Testis (tissue), 2 donors: Measurements from ENCODE around the gene SLC46A3.
"Not testable (repeated sequence)": the region's sequence is repeated elsewhere in the genome, so short reads cannot be mapped to it uniquely, and the experiment has no call there.

Experiments used
- CTCF ChIP-seq, 3 experiments: fragments of 450-650 bp in 2 of 3; fragments of 200-600 bp in 1 of 3; sonication (generic) in 1 of 3; IDR thresholded peaks; one replicate each; pipeline ENCODE4 v1.5.1; 2016 to 2019; ENCODE audit warnings: antibody characterized with exemption in 3 of 3, mild to moderate bottlenecking in 2 of 3, moderate library complexity in 1 of 3
- POLR2A ChIP-seq: fragments of 450-650 bp; IDR thresholded peaks from one replicate; pipeline ENCODE4 v1.6.1; 2017; ENCODE audit warnings: antibody characterized with exemption, mild to moderate bottlenecking, moderate library complexity

GRCh38 chr13:28693605-28694491 lies 24.9 kb downstream of the SLC46A3 start:
- TF ChIP-seq CTCF (IDR thresholded peaks at IDR 0.05); POLR2A: not testable (repeated sequence)
